HepG2 (cell line): ENCODE data around the gene CD300A. TPM values are rescaled to one million over a fixed set of nuclear protein-coding genes. Genes with fewer than 3 reads are reported as not detected.

Source experiments
- EHMT2 ChIP-seq: fragments of 200-600 bp; sonication (generic); IDR thresholded peaks from 2 replicates; pipeline ENCODE4 v1.7.0; 2017; ENCODE audit warnings: antibody characterized with exemption, low read depth, low read length, borderline replicate concordance
- GATAD1 ChIP-seq: IDR thresholded peaks from 2 replicates; pipeline ENCODE4 v1.6.1; 2016; ENCODE audit warnings: missing genetic modification reagents, missing compliant biosample characterization
- HOXA3 ChIP-seq: sonication (generic); formaldehyde crosslinking; IDR thresholded peaks from 2 replicates; pipeline ENCODE4 v1.5.0; 2020; ENCODE audit warnings: missing genetic modification reagents
- JUN ChIP-seq: sonication (generic); formaldehyde crosslinking; IDR thresholded peaks from 2 replicates; pipeline ENCODE4 v1.4.0; 2020; ENCODE audit warnings: mild to moderate bottlenecking, missing genetic modification reagents
- KLF12 ChIP-seq: sonication (generic); formaldehyde crosslinking; IDR thresholded peaks from 2 replicates; pipeline ENCODE4 v1.4.0; 2020; ENCODE audit warnings: missing genetic modification reagents, borderline replicate concordance
- KLF6 ChIP-seq: IDR thresholded peaks from 2 replicates; pipeline ENCODE4 v1.8.0; 2016; ENCODE audit warnings: missing biosample characterization, missing genetic modification reagents
- MAFG ChIP-seq: sonication (generic); formaldehyde crosslinking; IDR thresholded peaks from 2 replicates; pipeline ENCODE4 v1.5.1; 2020; ENCODE audit warnings: mild to moderate bottlenecking, missing genetic modification reagents
- REL ChIP-seq: sonication (generic); formaldehyde crosslinking; conservative IDR thresholded peaks from 2 replicates; pipeline ENCODE4 v1.8.0; 2022; ENCODE audit warnings: mild to moderate bottlenecking, missing genetic modification reagents, moderate library complexity
- SETDB1 ChIP-seq: sonication (generic); formaldehyde crosslinking; IDR thresholded peaks from 2 replicates; pipeline ENCODE4 v1.5.1; 2020; ENCODE audit warnings: missing genetic modification reagents, mild to moderate bottlenecking, borderline replicate concordance
- SMARCE1 ChIP-seq: fragments of 450-650 bp; IDR thresholded peaks from 2 replicates; pipeline ENCODE4 v1.6.1; 2017; ENCODE audit warnings: borderline replicate concordance
- SNAI1 ChIP-seq: sonication (generic); formaldehyde crosslinking; IDR thresholded peaks from 2 replicates; pipeline ENCODE4 v1.5.0; 2020; ENCODE audit warnings: mild to moderate bottlenecking, missing genetic modification reagents, borderline replicate concordance
- SRSF9 ChIP-seq: fragments of 200-400 bp; formaldehyde crosslinking; IDR thresholded peaks from 2 replicates; pipeline ENCODE4 v1.6.1; 2018; ENCODE audit warnings: borderline replicate concordance, mild to moderate bottlenecking, low read depth, low read length; ENCODE audit not compliant: insufficient read depth, poor library complexity, severe bottlenecking
- ZNF205 ChIP-seq: IDR thresholded peaks from 2 replicates; pipeline ENCODE4 v1.6.1; 2018; ENCODE audit warnings: missing biosample characterization, missing genetic modification reagents
- ZNF639 ChIP-seq: conservative IDR thresholded peaks from 2 replicates; pipeline ENCODE4 v1.6.1; 2018; ENCODE audit warnings: missing genetic modification reagents
- ZNF670 ChIP-seq: sonication (generic); formaldehyde crosslinking; IDR thresholded peaks from 2 replicates; pipeline ENCODE4 v1.8.0; 2022; ENCODE audit warnings: mild to moderate bottlenecking, missing genetic modification reagents, borderline replicate concordance
- ZNF7 ChIP-seq: IDR thresholded peaks from 2 replicates; pipeline ENCODE4 v1.6.1; 2016; ENCODE audit warnings: missing biosample characterization, missing genetic modification reagents
- ZNF770 ChIP-seq: sonication (generic); formaldehyde crosslinking; IDR thresholded peaks from 2 replicates; pipeline ENCODE4 v1.5.0; 2020; ENCODE audit warnings: mild to moderate bottlenecking, missing genetic modification reagents
- polyA plus RNA-seq, 8 experiments: library from polyadenylated mRNA; depleted of rRNA in 3 of 8; stranded (reverse) in 7 of 8; unstranded in 1 of 8; fragments of >200 nt; fragmentation: Illumina TruSeq in 4 of 8; extraction: Trizol in 4 of 8; gene quantifications; 2 replicates each; pipeline versions ENCODE4 v1.2.1 to v1.2.3, GENCODE V29; 2011 to 2016; ENCODE audit warnings: low read depth in 4 of 8, missing spikeins in 1 of 8, mixed read lengths in 1 of 8; ENCODE audit not compliant: insufficient read depth in 1 of 8
- total RNA-seq, 5 experiments: library from RNA; depleted of rRNA; stranded (reverse); fragments of >200 nt; fragmentation: Illumina TruSeq; extraction: Trizol; gene quantifications; 2 replicates each; pipeline ENCODE4 v1.2.3, GENCODE V29; 2016; ENCODE audit warnings: low read depth in 1 of 5
- TF ChIP-seq, protein P1 (sequence below): sonication (generic); formaldehyde crosslinking; IDR thresholded peaks from 2 replicates; pipeline ENCODE4 v1.9.0; 2021; ENCODE audit warnings: mild to moderate bottlenecking, missing genetic modification reagents

Gene CD300A
- total and polyA plus RNA-seq, 2 of the 13 experiments (the other 11 are each of a cell fraction or from before 2014, with no cell fraction given) = not detected

- TF ChIP-seq KLF6 (CRISPR knock-in tag) (peak; percentile 25; the same call in 1 of the 2 replicates), REL (CRISPR knock-in tag) (peak; percentile 86), ZNF670 (CRISPR knock-in tag) (0 out of 2 replicates have a peak, but pooled peaks have one; percentile 58), ZNF770 (peak; percentile 56; the same call in 1 of the 2 replicates), SRSF9 (no peak), SETDB1 (CRISPR knock-in tag) (no peak), EHMT2 (no peak), HOXA3 (CRISPR knock-in tag) (peak; percentile 83), ZNF205 (CRISPR knock-in tag) (0 out of 2 replicates have a peak, but pooled peaks have one; percentile 43), MAFG (CRISPR knock-in tag) (no peak), SNAI1 (CRISPR knock-in tag) (peak; percentile 87), ZNF639 (CRISPR knock-in tag) (peak; percentile 78; the same call in 1 of the 2 replicates), KLF12 (no peak), ZNF7 (no peak), SMARCE1 (no peak), JUN (CRISPR knock-in tag) (peak; percentile 67), GATAD1 (CRISPR knock-in tag) (peak; percentile 71)
- TF ChIP-seq, protein P1, sequence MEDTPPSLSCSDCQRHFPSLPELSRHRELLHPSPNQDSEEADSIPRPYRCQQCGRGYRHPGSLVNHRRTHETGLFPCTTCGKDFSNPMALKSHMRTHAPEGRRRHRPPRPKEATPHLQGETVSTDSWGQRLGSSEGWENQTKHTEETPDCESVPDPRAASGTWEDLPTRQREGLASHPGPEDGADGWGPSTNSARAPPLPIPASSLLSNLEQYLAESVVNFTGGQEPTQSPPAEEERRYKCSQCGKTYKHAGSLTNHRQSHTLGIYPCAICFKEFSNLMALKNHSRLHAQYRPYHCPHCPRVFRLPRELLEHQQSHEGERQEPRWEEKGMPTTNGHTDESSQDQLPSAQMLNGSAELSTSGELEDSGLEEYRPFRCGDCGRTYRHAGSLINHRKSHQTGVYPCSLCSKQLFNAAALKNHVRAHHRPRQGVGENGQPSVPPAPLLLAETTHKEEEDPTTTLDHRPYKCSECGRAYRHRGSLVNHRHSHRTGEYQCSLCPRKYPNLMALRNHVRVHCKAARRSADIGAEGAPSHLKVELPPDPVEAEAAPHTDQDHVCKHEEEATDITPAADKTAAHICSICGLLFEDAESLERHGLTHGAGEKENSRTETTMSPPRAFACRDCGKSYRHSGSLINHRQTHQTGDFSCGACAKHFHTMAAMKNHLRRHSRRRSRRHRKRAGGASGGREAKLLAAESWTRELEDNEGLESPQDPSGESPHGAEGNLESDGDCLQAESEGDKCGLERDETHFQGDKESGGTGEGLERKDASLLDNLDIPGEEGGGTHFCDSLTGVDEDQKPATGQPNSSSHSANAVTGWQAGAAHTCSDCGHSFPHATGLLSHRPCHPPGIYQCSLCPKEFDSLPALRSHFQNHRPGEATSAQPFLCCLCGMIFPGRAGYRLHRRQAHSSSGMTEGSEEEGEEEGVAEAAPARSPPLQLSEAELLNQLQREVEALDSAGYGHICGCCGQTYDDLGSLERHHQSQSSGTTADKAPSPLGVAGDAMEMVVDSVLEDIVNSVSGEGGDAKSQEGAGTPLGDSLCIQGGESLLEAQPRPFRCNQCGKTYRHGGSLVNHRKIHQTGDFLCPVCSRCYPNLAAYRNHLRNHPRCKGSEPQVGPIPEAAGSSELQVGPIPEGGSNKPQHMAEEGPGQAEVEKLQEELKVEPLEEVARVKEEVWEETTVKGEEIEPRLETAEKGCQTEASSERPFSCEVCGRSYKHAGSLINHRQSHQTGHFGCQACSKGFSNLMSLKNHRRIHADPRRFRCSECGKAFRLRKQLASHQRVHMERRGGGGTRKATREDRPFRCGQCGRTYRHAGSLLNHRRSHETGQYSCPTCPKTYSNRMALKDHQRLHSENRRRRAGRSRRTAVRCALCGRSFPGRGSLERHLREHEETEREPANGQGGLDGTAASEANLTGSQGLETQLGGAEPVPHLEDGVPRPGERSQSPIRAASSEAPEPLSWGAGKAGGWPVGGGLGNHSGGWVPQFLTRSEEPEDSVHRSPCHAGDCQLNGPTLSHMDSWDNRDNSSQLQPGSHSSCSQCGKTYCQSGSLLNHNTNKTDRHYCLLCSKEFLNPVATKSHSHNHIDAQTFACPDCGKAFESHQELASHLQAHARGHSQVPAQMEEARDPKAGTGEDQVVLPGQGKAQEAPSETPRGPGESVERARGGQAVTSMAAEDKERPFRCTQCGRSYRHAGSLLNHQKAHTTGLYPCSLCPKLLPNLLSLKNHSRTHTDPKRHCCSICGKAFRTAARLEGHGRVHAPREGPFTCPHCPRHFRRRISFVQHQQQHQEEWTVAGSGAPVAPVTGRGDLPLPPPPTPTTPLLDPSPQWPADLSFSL (CRISPR knock-in tag) = 0 out of 2 replicates have a peak, but pooled peaks have one; percentile 43
Measured at GRCh38 chr17:74431568-74432423, 34.6 kb upstream of the CD300A start, which contains the start of gene GPRC5C (continued).
